Astrocyte (in vitro differentiated cells and primary cell): ENCODE results near the gene PGA3.
"Not testable (repeated sequence)": the region's sequence is repeated elsewhere in the genome, so short reads cannot be mapped to it uniquely, and the experiment has no call there.

Source experiments
- EZH2 ChIP-seq: IDR thresholded peaks from 2 replicates; pipeline ENCODE4 v1.6.1; 2012; ENCODE audit warnings: mild to moderate bottlenecking, low read length, inconsistent platforms; ENCODE audit not compliant: insufficient read depth
- TF ChIP-seq, protein P1 (sequence below): IDR thresholded peaks from 2 replicates; pipeline ENCODE4 v1.5.1; 2011; ENCODE audit warnings: low read depth, mild to moderate bottlenecking, inconsistent platforms, low read length, moderate library complexity; ENCODE audit not compliant: insufficient read depth

DNA sequence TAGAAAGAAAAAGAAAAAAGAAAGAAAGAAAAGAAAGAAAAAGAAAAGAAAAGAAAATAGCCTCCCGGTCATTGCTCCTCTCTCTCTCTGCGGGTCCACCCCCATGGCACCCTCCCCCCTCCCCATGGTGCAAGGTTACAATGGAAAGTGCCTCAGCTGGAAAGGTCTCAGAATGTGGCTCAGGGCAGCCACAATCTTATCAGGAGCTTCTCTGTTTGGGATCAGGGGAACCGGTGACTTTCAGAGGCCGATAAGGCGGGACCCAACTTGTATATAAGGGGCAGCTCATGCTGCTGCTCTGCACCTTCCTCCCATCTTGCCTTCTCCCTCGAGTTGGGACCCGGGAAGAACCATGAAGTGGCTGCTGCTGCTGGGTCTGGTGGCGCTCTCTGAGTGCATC lies 37.6 kb downstream of the PGA3 start, which contains the start of gene PGA5:
- not testable (repeated sequence) for TF ChIP-seq EZH2
- TF ChIP-seq, protein P1, sequence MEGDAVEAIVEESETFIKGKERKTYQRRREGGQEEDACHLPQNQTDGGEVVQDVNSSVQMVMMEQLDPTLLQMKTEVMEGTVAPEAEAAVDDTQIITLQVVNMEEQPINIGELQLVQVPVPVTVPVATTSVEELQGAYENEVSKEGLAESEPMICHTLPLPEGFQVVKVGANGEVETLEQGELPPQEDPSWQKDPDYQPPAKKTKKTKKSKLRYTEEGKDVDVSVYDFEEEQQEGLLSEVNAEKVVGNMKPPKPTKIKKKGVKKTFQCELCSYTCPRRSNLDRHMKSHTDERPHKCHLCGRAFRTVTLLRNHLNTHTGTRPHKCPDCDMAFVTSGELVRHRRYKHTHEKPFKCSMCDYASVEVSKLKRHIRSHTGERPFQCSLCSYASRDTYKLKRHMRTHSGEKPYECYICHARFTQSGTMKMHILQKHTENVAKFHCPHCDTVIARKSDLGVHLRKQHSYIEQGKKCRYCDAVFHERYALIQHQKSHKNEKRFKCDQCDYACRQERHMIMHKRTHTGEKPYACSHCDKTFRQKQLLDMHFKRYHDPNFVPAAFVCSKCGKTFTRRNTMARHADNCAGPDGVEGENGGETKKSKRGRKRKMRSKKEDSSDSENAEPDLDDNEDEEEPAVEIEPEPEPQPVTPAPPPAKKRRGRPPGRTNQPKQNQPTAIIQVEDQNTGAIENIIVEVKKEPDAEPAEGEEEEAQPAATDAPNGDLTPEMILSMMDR = not testable (repeated sequence)
